Measurements from ENCODE around the gene ERBB4. TPM values are rescaled to one million over a fixed set of nuclear protein-coding genes. Genes with fewer than 3 reads are reported as not detected.

The ERBB4 gene
- total RNA-seq, 3 donors from 2014 or later: 1.6 to 53.1 (median 18.4) TPM

- Histone ChIP-seq H3K4me3 (no peak overlapping the region), H3K36me3 (no peaks in the 10 kb centered on the region), H3K27ac (no peak overlapping the region), H3K27me3 (no peaks in the 10 kb centered on the region), H3K4me1 (no peaks in the 10 kb centered on the region), H3K9me3 (no peaks in the 10 kb centered on the region)
- TF ChIP-seq, protein P1, sequence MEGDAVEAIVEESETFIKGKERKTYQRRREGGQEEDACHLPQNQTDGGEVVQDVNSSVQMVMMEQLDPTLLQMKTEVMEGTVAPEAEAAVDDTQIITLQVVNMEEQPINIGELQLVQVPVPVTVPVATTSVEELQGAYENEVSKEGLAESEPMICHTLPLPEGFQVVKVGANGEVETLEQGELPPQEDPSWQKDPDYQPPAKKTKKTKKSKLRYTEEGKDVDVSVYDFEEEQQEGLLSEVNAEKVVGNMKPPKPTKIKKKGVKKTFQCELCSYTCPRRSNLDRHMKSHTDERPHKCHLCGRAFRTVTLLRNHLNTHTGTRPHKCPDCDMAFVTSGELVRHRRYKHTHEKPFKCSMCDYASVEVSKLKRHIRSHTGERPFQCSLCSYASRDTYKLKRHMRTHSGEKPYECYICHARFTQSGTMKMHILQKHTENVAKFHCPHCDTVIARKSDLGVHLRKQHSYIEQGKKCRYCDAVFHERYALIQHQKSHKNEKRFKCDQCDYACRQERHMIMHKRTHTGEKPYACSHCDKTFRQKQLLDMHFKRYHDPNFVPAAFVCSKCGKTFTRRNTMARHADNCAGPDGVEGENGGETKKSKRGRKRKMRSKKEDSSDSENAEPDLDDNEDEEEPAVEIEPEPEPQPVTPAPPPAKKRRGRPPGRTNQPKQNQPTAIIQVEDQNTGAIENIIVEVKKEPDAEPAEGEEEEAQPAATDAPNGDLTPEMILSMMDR (IDR thresholded peaks at IDR 0.05): no peak
- TF ChIP-seq POLR2AphosphoS5 (IDR thresholded peaks at IDR 0.05): no peak
- no peak for TF ChIP-seq POLR2A (IDR thresholded peaks at IDR 0.05)
- no peak for DNase-seq (ENCODE audit: low spot score in 2 of 2)
- intact Hi-C loops (cut with DNase I; ENCODE audit: low total_unique reads): no loop called here
Measured at GRCh38 chr2:212117926-212118325, 420.7 kb downstream of the ERBB4 start.

DNA sequence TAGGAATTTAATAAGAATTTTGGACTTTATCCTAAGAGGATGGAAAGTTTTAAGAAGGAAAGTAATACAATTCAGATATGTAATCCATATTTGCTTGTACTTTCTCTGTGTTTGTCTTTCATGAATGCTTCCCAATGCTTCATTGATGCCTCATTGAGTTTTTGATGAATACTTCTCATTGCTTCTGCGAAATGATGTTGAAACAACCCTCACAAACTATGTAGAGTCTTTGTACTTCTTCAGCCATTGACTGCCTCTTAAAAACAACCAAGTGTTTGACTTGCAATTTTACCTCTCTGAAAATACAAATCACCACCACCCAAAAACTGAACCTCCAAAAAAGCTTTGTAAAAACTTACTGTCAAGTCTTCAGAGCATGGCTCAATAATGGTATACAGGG is 424.1 kb downstream of the ERBB4 start:
- TF ChIP-seq POLR2AphosphoS5 (IDR thresholded peaks at IDR 0.05) (no peak), POLR2A (IDR thresholded peaks at IDR 0.05) (no peak)
- TF ChIP-seq, protein P1 (IDR thresholded peaks at IDR 0.05): no peak
- Histone ChIP-seq H3K9me3 (no peaks in the 10 kb centered on the region), H3K27ac (no peak overlapping the region), H3K4me1 (no peaks in the 10 kb centered on the region), H3K4me3 (no peak overlapping the region), H3K36me3 (no peaks in the 10 kb centered on the region), H3K27me3 (no peaks in the 10 kb centered on the region)
- DNase-seq (ENCODE audit: low spot score in 2 of 2): no peak
- intact Hi-C loops (cut with DNase I; ENCODE audit: low total_unique reads): no loop called here

DNA sequence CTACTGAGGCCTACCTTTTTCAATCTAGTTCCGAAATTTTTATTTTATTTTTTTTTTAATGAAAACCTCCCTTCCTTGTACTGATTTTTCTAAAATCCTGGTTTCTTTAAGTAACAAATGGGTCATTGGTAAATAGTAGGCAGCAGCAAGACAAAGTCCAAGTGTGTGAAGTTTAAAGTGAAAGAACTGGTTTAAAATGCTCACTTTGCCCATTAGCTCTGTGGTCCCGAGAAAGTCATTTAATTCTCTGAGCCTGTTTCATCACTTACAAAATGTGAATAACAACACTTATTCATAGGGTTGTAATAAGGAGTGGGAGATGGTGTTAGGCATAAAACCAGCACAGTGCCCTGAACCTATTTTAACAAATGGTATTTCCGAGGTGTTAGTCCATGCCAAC is 426.2 kb downstream of the ERBB4 start:
- no peaks in the 10 kb centered on the region for H3K4me1 ChIP-seq
- no peaks in the 10 kb centered on the region for H3K36me3 ChIP-seq
- H3K27me3 ChIP-seq: no peaks in the 10 kb centered on the region
- no peaks in the 10 kb centered on the region for H3K9me3 ChIP-seq
- no peak overlapping the region for H3K4me3 ChIP-seq
- DNase-seq (ENCODE audit: low spot score in 2 of 2): no peak
- no peak for TF ChIP-seq POLR2A (IDR thresholded peaks at IDR 0.05)
- TF ChIP-seq, protein P1 (IDR thresholded peaks at IDR 0.05): no peak
- TF ChIP-seq POLR2AphosphoS5 (IDR thresholded peaks at IDR 0.05): no peak
- no peak overlapping the region for H3K27ac ChIP-seq
- intact Hi-C loops (cut with DNase I; ENCODE audit: low total_unique reads): no loop called here

GRCh38 chr2:212109792-212110680 is 428.6 kb downstream of the ERBB4 start:
- Histone ChIP-seq H3K27me3 (no peaks in the 10 kb centered on the region), H3K36me3 (no peaks in the 10 kb centered on the region), H3K4me3 (no peak overlapping the region), H3K4me1 (no peaks in the 10 kb centered on the region), H3K27ac (no peak overlapping the region), H3K9me3 (peaks cover 5 to 10% of the 10 kb centered on the region in 2 donors)
- no peak for TF ChIP-seq POLR2A (IDR thresholded peaks at IDR 0.05)
- TF ChIP-seq, protein P1 (IDR thresholded peaks at IDR 0.05): no peak
- no peak for TF ChIP-seq POLR2AphosphoS5 (IDR thresholded peaks at IDR 0.05)
- intact Hi-C loops (cut with DNase I; ENCODE audit: low total_unique reads): loop anchor here (10.0 kb wide), 1 partner anchor 565 kb away; no protein-coding TSS in a partner anchor
- no peak for DNase-seq (ENCODE audit: low spot score in 2 of 2)

- peaks cover 5 to 10% of the 10 kb centered on the region in 2 donors for H3K9me3 ChIP-seq
- intact Hi-C loops (cut with DNase I; ENCODE audit: low total_unique reads): loop anchor here (10.0 kb wide), 1 partner anchor 564 kb away; no protein-coding TSS in a partner anchor
- H3K27ac ChIP-seq: no peak overlapping the region
- DNase-seq (ENCODE audit: low spot score in 2 of 2): no peak
- no peaks in the 10 kb centered on the region for H3K27me3 ChIP-seq
- H3K4me3 ChIP-seq: no peak overlapping the region
- no peaks in the 10 kb centered on the region for H3K4me1 ChIP-seq
- TF ChIP-seq POLR2A (IDR thresholded peaks at IDR 0.05) (no peak), POLR2AphosphoS5 (IDR thresholded peaks at IDR 0.05) (no peak)
- TF ChIP-seq, protein P1 (IDR thresholded peaks at IDR 0.05): no peak
- no peaks in the 10 kb centered on the region for H3K36me3 ChIP-seq
Measured at GRCh38 chr2:212109217-212109616, 429.4 kb downstream of the ERBB4 start.

All from breast epithelium (tissue), 4 donors.